ENCODE measurements around the gene DPP7. TPM values are rescaled to one million over a fixed set of nuclear protein-coding genes. Genes with fewer than 3 reads are reported as not detected.
A peak's percentile ranks its signal among the peaks of the same experiment; 100 is the strongest.

The DPP7 gene
- total and polyA plus RNA-seq, 9 of the 15 experiments (the other 6 are each of a cell fraction or from before 2014, with no cell fraction given), result 0.99 to 365 (median 132) TPM

- TF ChIP-seq ZNF592 (IDR thresholded peaks at IDR 0.05) (peak; percentile 100), STAT5B (CRISPR knock-in tag; IDR thresholded peaks at IDR 0.05) (peak; percentile 87), EHMT2 (IDR thresholded peaks at IDR 0.05) (no peak), ZNF449 (CRISPR knock-in tag; IDR thresholded peaks at IDR 0.05) (peak; percentile 99), PTTG1 (tag; IDR thresholded peaks at IDR 0.05; ENCODE audit: low read depth) (peak; percentile 98), ZNF134 (CRISPR knock-in tag; conservative IDR thresholded peaks at IDR 0.05) (peak; percentile 94), PHF21A (IDR thresholded peaks at IDR 0.05; ENCODE audit: borderline replicate concordance, low read depth) (no peak), GTF2A2 (tag; IDR thresholded peaks at IDR 0.05) (peak; percentile 99), GABPB1 (CRISPR knock-in tag; IDR thresholded peaks at IDR 0.05) (peak; percentile 28; the same call in 1 of the 2 replicates), NFE2 (IDR thresholded peaks at IDR 0.05; ENCODE audit: low read depth) (no peak), U2AF2 (optimal IDR thresholded peaks at IDR 0.05; ENCODE audit: low read depth, low read length) (no peak), SUPT5H (IDR thresholded peaks at IDR 0.05) (no peak), TEAD2 (tag; IDR thresholded peaks at IDR 0.05) (peak; percentile 96), MAFG (tag; conservative IDR thresholded peaks at IDR 0.05) (peak; percentile 82), TAF7 (tag; IDR thresholded peaks at IDR 0.05) (peak; percentile 96), HDGF (IDR thresholded peaks at IDR 0.05) (no peak), ZBTB2 (IDR thresholded peaks at IDR 0.05) (0 out of 2 replicates have a peak, but pooled peaks have one; percentile 19), ATF1 (CRISPR knock-in tag; IDR thresholded peaks at IDR 0.05) (no peak), ATF1 (tag; IDR thresholded peaks at IDR 0.05) (peak; percentile 84), ZNF324 (CRISPR knock-in tag; IDR thresholded peaks at IDR 0.05) (peak; percentile 94), RBM25 (IDR thresholded peaks at IDR 0.05; ENCODE audit: low read depth, low read length, severe bottlenecking) (no peak), BACH1 (tag; IDR thresholded peaks at IDR 0.05) (peak; percentile 98), HEY1 (CRISPR knock-in tag; IDR thresholded peaks at IDR 0.05; ENCODE audit: borderline replicate concordance) (peak; percentile 93; the same call in 1 of the 2 replicates), ZNF764 (CRISPR knock-in tag; IDR thresholded peaks at IDR 0.05; ENCODE audit: low read depth) (peak; percentile 93), ZSCAN32 (CRISPR knock-in tag; IDR thresholded peaks at IDR 0.05) (peak; percentile 85), SP1 (CRISPR knock-in tag; IDR thresholded peaks at IDR 0.05) (no peak; the same call in 1 of the 2 replicates)
Observed at GRCh38 chr9:137074657-137075274, 39.8 kb downstream of the DPP7 start (continued).

Measured in K562 (cell line).